H9 (cell line): ENCODE data around the gene PLG. TPM values are rescaled to one million over a fixed set of nuclear protein-coding genes. Genes with fewer than 3 reads are reported as not detected.

Experiments used
- DNase-seq: peaks from one replicate; pipeline ENCODE4 v3.0.0-alpha.2; 2017
- H2AFZ ChIP-seq: one replicate; pipeline ENCODE4 v1.6.1; 2013; ENCODE audit warnings: mild to moderate bottlenecking, low read length, control low read depth, moderate library complexity
- H2AK5ac ChIP-seq: 2 replicates; pipeline ENCODE4 v1.6.1; 2013; ENCODE audit warnings: low read length, control low read depth, mixed read lengths; ENCODE audit not compliant: insufficient read length
- H2BK120ac ChIP-seq: one replicate; pipeline ENCODE4 v1.6.1; 2013; ENCODE audit warnings: low read depth, mild to moderate bottlenecking, low read length, control low read depth, inconsistent platforms; ENCODE audit not compliant: poor library complexity, severe bottlenecking
- H2BK12ac ChIP-seq: 2 replicates; pipeline ENCODE4 v1.6.1; 2013; ENCODE audit warnings: low read length, control low read depth, mixed read lengths, low read depth; ENCODE audit not compliant: insufficient read length
- H2BK15ac ChIP-seq: 2 replicates; pipeline ENCODE4 v1.6.1; 2013; ENCODE audit warnings: low read depth, low read length, control low read depth
- H2BK20ac ChIP-seq: one replicate; pipeline ENCODE4 v1.6.1; 2013; ENCODE audit warnings: low read depth, mild to moderate bottlenecking, low read length, control low read depth, inconsistent platforms; ENCODE audit not compliant: poor library complexity, severe bottlenecking
- H2BK5ac ChIP-seq: 2 replicates; pipeline ENCODE4 v1.6.1; 2013; ENCODE audit warnings: low read length, control low read depth, mixed read lengths; ENCODE audit not compliant: insufficient read length
- H3K14ac ChIP-seq: 2 replicates; pipeline ENCODE4 v1.6.1; 2013; ENCODE audit warnings: low read length, control low read depth; ENCODE audit not compliant: insufficient read depth
- H3K18ac ChIP-seq: 2 replicates; pipeline ENCODE4 v1.6.1; 2013; ENCODE audit warnings: low read depth, mild to moderate bottlenecking, mixed read lengths, low read length, control low read depth; ENCODE audit not compliant: insufficient read length
- H3K23ac ChIP-seq: 2 replicates; pipeline ENCODE4 v1.6.1; 2013; ENCODE audit warnings: low read length, control low read depth, mixed read lengths, low read depth; ENCODE audit not compliant: insufficient read length
- H3K23me2 ChIP-seq: 2 replicates; pipeline ENCODE4 v1.6.1; 2013; ENCODE audit warnings: low read depth, mild to moderate bottlenecking, mixed read lengths, low read length, control low read depth; ENCODE audit not compliant: insufficient read length, poor library complexity, severe bottlenecking
- H3K27ac ChIP-seq: 2 replicates; pipeline ENCODE4 v1.5.1; 2013; ENCODE audit warnings: low read length, control low read depth, mixed read lengths, low read depth; ENCODE audit not compliant: insufficient read length
- H3K27me3 ChIP-seq: 2 replicates; pipeline ENCODE4 v1.6.1; 2013; ENCODE audit warnings: low read length, control low read depth, inconsistent platforms; ENCODE audit not compliant: insufficient read depth
- H3K4ac ChIP-seq: 2 replicates; pipeline ENCODE4 v1.6.1; 2013; ENCODE audit warnings: low read depth, mild to moderate bottlenecking, control low read depth, inconsistent platforms, low read length, moderate library complexity
- H3K4me1 ChIP-seq: 2 replicates; pipeline ENCODE4 v1.6.1; 2013; ENCODE audit warnings: low read length, control low read depth, inconsistent platforms; ENCODE audit not compliant: insufficient read depth
- H3K4me2 ChIP-seq: 2 replicates; pipeline ENCODE4 v1.6.1; 2013; ENCODE audit warnings: low read length, control low read depth, mixed read lengths; ENCODE audit not compliant: insufficient read length, insufficient read depth
- H3K56ac ChIP-seq: 2 replicates; pipeline ENCODE4 v1.6.1; 2013; ENCODE audit warnings: low read depth, mild to moderate bottlenecking, mixed read lengths, low read length, control low read depth; ENCODE audit not compliant: insufficient read length
- H3K79me1 ChIP-seq: 2 replicates; pipeline ENCODE4 v1.6.1; 2013; ENCODE audit warnings: low read depth, mild to moderate bottlenecking, moderate library complexity, low read length, control low read depth, inconsistent platforms; ENCODE audit not compliant: insufficient read depth, poor library complexity, severe bottlenecking
- H3K79me2 ChIP-seq: 2 replicates; pipeline ENCODE4 v1.6.1; 2013; ENCODE audit warnings: low read length, control low read depth, inconsistent platforms; ENCODE audit not compliant: insufficient read depth
- H3K9ac ChIP-seq: 2 replicates; pipeline ENCODE4 v1.6.1; 2013; ENCODE audit warnings: low read length, control low read depth, mixed read lengths; ENCODE audit not compliant: insufficient read length; ENCODE audit errors: extremely low read depth
- H3K9me3 ChIP-seq: one replicate; pipeline ENCODE4 v1.6.1; 2013; ENCODE audit warnings: low read depth, low read length, inconsistent platforms; ENCODE audit not compliant: control insufficient read depth
- H3T11ph ChIP-seq: one replicate; pipeline ENCODE4 v1.6.1; 2013; ENCODE audit warnings: mild to moderate bottlenecking, low read length, control low read depth, inconsistent platforms
- H4K20me1 ChIP-seq: one replicate; pipeline ENCODE4 v1.6.1; 2013; ENCODE audit not compliant: control insufficient read depth, insufficient read length, insufficient read depth
- H4K5ac ChIP-seq: 2 replicates; pipeline ENCODE4 v1.6.1; 2013; ENCODE audit warnings: low read depth, mild to moderate bottlenecking, mixed read lengths, low read length, control low read depth; ENCODE audit not compliant: insufficient read length
- H4K8ac ChIP-seq: replicated peaks from 2 replicates; pipeline ENCODE4 v1.6.1; 2013; ENCODE audit warnings: low read length, control low read depth, mixed read lengths, low read depth; ENCODE audit not compliant: insufficient read length
- H4K91ac ChIP-seq: 2 replicates; pipeline ENCODE4 v1.6.1; 2013; ENCODE audit warnings: low read depth, mild to moderate bottlenecking, moderate library complexity, mixed read lengths, low read length, control low read depth; ENCODE audit not compliant: insufficient read length
- H3K27ac Mint-ChIP-seq, 3 experiments: 2 replicates in 2 of 3; 3 replicates in 1 of 3; pipeline ENCODE4 v1.8.0; 2020 to 2021; ENCODE audit warnings: mixed read lengths in 3 of 3, mild to moderate bottlenecking in 1 of 3, moderate library complexity in 1 of 3
- H3K27me3 Mint-ChIP-seq: 2 replicates; pipeline ENCODE4 v1.8.0; 2021; ENCODE audit warnings: low read depth, mild to moderate bottlenecking, moderate library complexity, mixed read lengths
- H3K36me3 Mint-ChIP-seq, 3 experiments: 2 replicates in 2 of 3; 3 replicates in 1 of 3; pipeline ENCODE4 v1.8.0; 2020 to 2021; ENCODE audit warnings: low read depth in 3 of 3, mixed read lengths in 3 of 3; ENCODE audit not compliant: insufficient read depth in 1 of 3
- H3K4me1 Mint-ChIP-seq, 2 experiments: 2 replicates each; pipeline ENCODE4 v1.8.0; 2020; ENCODE audit warnings: mixed read lengths in 2 of 2
- H3K4me3 Mint-ChIP-seq, 2 experiments: 2 replicates in 1 of 2; 3 replicates in 1 of 2; pipeline ENCODE4 v1.8.0; 2020 to 2021; ENCODE audit warnings: mild to moderate bottlenecking in 2 of 2, mixed read lengths in 2 of 2, moderate library complexity in 1 of 2
- H3K9me3 Mint-ChIP-seq, 2 experiments: 2 replicates in 1 of 2; 3 replicates in 1 of 2; pipeline ENCODE4 v1.8.0; 2020; ENCODE audit warnings: mild to moderate bottlenecking in 2 of 2, mixed read lengths in 2 of 2, moderate library complexity in 1 of 2
- WGBS: extraction: QIAGEN DNeasy Blood & Tissue Kit; methylation state at CpG from one replicate; pipeline ENCODE4 v1.1.7; 2013; ENCODE audit warnings: missing lambda C conversion rate, low lambda C conversion rate, mixed read lengths; ENCODE audit not compliant: insufficient read length; ENCODE audit errors: extremely low coverage; 5-methylcytosine and 5-hydroxymethylcytosine counted together
- total RNA-seq: library from RNA; stranded (reverse); gene quantifications from 2 replicates; pipeline ENCODE4 v1.2.1, GENCODE V29; 2021
- TF ChIP-seq, protein P1 (sequence below): fragments of 200-600 bp; sonication (generic); conservative IDR thresholded peaks from 3 replicates; pipeline ENCODE4 v1.8.0; 2021; ENCODE audit warnings: antibody characterized with exemption, mild to moderate bottlenecking

The PLG gene
- total RNA-seq, 1 experiment from 2014 or later: not detected

DNA sequence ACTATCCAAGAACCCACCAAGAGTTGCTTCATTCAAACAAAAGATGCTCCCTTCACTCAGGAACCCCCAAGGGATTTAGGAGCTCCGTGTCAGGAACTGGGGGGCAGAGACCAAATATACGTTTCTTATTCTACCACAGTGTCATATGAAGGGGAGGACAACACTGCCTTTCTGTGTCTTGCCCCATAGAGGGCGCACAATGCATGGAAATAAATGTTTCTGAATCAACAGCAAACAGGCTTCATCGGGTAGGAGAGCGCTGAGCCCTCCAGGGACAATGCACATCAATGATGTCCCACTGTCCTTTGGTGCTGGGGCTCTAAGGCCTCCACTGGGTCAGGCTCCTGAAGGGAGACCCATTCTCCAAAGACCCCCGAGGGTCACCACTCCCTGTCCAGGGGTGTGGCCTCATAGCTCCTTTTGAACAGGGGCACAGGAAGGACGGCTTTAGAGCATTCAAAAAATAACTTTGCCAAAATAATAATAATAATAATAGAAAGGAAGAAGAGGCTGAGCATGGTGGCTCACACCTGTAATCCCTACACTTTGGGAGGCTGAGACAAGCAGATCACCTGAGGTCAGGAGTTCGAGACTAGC lies 31.1 kb downstream of the PLG start:
- Histone ChIP-seq H3K4me2 (no peak overlapping the region), H3K79me1 (no peaks in the 10 kb centered on the region), H3K9ac (no peak overlapping the region), H2AFZ (no peak overlapping the region), H2BK12ac (no peak overlapping the region), H3K27ac (no peak overlapping the region), H3K9me3 (no peaks in the 10 kb centered on the region), H3K27me3 (no peaks in the 10 kb centered on the region), H3K4me1 (no peaks in the 10 kb centered on the region), H3K56ac (no peak overlapping the region), H3K79me2 (no peaks in the 10 kb centered on the region), H4K20me1 (no peaks in the 10 kb centered on the region), H3K23ac (no peak overlapping the region), H2BK5ac (no peak overlapping the region), H2BK120ac (no peak overlapping the region), H4K91ac (no peak overlapping the region), H4K8ac (no peak overlapping the region), H2BK20ac (no peak overlapping the region), H2BK15ac (no peak overlapping the region), H4K5ac (no peak overlapping the region), H3T11ph (no peak overlapping the region), H2AK5ac (no peak overlapping the region), H3K23me2 (no peaks in the 10 kb centered on the region), H3K18ac (no peak overlapping the region), H3K14ac (no peak overlapping the region), H3K4ac (no peak overlapping the region)
- TF ChIP-seq, protein P1, sequence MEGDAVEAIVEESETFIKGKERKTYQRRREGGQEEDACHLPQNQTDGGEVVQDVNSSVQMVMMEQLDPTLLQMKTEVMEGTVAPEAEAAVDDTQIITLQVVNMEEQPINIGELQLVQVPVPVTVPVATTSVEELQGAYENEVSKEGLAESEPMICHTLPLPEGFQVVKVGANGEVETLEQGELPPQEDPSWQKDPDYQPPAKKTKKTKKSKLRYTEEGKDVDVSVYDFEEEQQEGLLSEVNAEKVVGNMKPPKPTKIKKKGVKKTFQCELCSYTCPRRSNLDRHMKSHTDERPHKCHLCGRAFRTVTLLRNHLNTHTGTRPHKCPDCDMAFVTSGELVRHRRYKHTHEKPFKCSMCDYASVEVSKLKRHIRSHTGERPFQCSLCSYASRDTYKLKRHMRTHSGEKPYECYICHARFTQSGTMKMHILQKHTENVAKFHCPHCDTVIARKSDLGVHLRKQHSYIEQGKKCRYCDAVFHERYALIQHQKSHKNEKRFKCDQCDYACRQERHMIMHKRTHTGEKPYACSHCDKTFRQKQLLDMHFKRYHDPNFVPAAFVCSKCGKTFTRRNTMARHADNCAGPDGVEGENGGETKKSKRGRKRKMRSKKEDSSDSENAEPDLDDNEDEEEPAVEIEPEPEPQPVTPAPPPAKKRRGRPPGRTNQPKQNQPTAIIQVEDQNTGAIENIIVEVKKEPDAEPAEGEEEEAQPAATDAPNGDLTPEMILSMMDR: peak; percentile 78
- H3K4me3 Mint-ChIP-seq: no peak overlapping the region
- no peaks in the 10 kb centered on the region; a peak in 1 of 7 replicates for H3K36me3 Mint-ChIP-seq
- no peaks in the 10 kb centered on the region for H3K9me3 Mint-ChIP-seq
- H3K27me3 Mint-ChIP-seq: peaks cover 7% of the 10 kb centered on the region
- DNase-seq: peak; percentile 59
- H3K27ac Mint-ChIP-seq: no peak overlapping the region; a peak in 1 of 7 replicates
- WGBS: no CpG with 5 or more reads among the region's 8 CpGs
- no peaks in the 10 kb centered on the region for H3K4me1 Mint-ChIP-seq
